GM12892 (cell line): ENCODE measurements around the gene FMN2.
A peak's percentile ranks its signal among the peaks of the same experiment; 100 is the strongest.

Source experiments
- DNase-seq: peaks from one replicate; pipeline ENCODE4 v3.0.0; 2011; ENCODE audit not compliant: insufficient read length
- FAIRE-seq: peaks from 2 replicates; lab custom pipeline; 2011; peaks lifted over from hg19 to GRCh38; lab: Jason Lieb, UNC
- POLR2A ChIP-seq: IDR thresholded peaks from 2 replicates; pipeline ENCODE4 v1.6.1; 2011; ENCODE audit warnings: low read depth, low read length, control low read depth
- POLR2AphosphoS5 ChIP-seq: IDR thresholded peaks from 2 replicates; pipeline ENCODE4 v1.6.1; 2011; ENCODE audit warnings: low read depth, low read length, control low read depth
- TAF1 ChIP-seq: IDR thresholded peaks from 2 replicates; pipeline ENCODE4 v1.6.1; 2011; ENCODE audit warnings: low read depth, mild to moderate bottlenecking, control low read depth, low read length, borderline replicate concordance

Gene FMN2

DNA sequence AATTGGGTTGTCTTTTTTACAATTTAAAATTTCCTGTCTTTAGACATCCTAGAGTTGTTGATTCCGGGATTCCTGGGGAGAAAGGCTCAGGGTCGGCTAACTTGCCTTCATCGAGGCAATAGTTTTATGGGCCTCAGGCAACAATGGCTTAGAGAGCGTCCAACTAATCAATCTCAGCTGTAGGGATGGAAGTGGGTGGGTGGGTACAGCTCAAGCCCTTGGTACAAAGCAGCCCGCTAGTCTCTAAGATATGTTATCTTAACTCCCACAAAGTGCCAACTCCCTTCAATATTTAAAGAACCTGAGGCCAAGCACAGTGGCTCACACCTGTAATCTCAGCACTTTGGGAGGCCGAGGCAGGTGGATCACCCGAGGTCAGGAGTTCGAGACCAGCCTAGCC lies 6.9 kb upstream of the FMN2 start:
- FAIRE-seq, result no peak

GRCh38 chr1:240086726-240087125 lies 5.0 kb upstream of the FMN2 start:
- FAIRE-seq, result no peak
- DNase-seq, result no peak

More for the DNA sequence above, 6.9 kb upstream of the FMN2 start:
- no peak for DNase-seq
- no peak for TF ChIP-seq POLR2A
- no peak for TF ChIP-seq TAF1
- TF ChIP-seq POLR2AphosphoS5, result no peak

DNA sequence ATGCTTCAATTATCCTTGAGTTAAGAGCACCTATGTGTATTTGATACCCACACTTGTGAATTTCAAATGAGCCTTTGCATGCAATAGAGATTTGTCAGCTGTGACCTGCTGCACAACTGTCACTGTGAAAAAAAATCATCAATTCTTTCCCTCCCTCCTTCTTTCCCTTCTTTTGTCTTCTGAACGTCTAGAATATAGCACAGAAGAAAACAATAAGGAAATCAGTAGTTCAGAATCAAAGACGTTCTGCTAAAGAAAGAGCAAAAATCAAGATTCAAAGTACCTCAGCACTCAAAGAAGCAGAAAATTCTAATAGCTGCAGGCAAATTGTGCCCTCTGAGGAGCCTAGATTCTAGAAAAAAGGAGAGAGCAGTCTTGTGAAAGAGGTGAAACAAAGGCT lies 1.7 kb upstream of the FMN2 start:
- TF ChIP-seq POLR2AphosphoS5 (no peak), POLR2A (no peak), TAF1 (no peak)
- FAIRE-seq, result no peak
- DNase-seq, result no peak

More at GRCh38 chr1:240086726-240087125, 5.0 kb upstream of the FMN2 start:
- TF ChIP-seq TAF1, result no peak
- no peak for TF ChIP-seq POLR2A
- no peak for TF ChIP-seq POLR2AphosphoS5

GRCh38 chr1:240090957-240091600 lies 604 bp upstream of the FMN2 start:
- FAIRE-seq (no peak), DNase-seq (no peak)
- TF ChIP-seq TAF1 (no peak), POLR2A (no peak), POLR2AphosphoS5 (no peak)

DNA sequence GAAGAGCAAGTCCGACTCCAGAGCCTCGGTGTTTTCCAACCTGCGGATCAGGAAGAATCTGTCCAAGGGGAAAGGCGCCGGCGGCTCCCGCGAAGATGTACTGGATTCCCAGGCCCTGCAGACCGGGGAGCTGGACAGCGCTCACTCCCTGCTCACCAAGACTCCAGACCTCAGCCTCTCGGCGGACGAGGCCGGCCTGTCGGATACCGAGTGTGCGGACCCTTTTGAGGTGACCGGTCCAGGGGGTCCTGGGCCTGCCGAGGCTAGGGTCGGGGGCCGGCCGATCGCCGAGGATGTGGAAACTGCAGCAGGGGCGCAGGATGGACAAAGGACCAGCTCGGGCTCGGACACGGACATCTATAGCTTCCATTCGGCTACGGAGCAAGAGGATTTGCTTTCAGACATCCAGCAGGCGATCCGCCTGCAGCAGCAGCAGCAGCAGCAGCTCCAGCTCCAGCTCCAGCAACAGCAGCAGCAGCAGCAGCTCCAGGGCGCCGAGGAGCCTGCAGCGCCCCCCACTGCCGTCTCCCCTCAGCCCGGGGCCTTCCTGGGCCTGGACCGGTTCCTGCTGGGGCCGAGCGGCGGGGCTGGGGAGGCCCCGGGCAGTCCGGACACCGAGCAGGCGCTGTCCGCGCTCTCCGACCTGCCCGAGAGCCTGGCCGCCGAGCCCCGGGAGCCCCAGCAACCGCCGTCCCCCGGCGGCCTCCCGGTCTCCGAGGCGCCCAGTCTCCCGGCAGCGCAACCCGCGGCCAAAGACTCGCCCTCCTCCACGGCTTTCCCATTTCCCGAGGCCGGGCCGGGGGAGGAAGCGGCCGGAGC lies 827 bp downstream of the FMN2 start:
- TF ChIP-seq POLR2A (no peak), POLR2AphosphoS5 (no peak), TAF1 (no peak)
- FAIRE-seq (no peak), DNase-seq (peak; percentile 13)

DNA sequence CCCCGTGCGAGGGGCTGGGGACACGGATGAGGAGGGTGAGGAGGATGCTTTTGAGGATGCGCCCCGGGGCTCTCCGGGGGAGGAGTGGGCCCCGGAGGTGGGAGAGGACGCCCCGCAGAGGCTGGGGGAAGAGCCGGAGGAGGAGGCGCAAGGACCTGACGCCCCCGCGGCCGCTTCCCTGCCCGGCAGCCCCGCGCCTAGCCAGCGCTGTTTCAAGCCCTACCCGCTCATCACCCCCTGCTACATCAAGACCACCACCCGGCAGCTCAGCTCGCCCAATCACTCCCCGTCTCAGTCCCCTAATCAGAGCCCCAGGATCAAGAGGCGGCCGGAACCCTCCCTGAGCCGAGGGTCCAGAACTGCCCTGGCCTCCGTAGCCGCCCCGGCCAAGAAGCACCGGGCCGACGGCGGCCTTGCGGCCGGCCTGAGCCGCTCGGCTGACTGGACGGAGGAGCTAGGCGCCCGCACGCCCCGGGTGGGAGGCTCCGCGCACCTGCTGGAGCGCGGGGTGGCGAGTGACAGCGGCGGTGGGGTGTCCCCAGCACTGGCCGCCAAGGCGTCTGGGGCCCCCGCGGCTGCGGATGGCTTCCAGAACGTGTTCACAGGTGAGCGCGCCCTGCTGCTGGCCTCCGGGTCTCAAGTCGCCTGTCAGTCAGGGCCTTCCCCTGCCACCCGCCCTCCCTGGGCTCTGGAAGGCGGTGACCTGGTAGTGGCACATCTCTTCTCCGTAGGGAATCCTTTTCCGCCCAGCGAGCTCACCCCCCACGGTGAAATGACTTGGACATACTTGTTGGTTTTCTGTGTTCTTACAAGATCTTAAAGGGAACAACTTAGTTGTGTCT lies 1.7 kb downstream of the FMN2 start:
- FAIRE-seq, result no peak
- DNase-seq, result peak; percentile 12
- TF ChIP-seq TAF1 (no peak), POLR2A (no peak), POLR2AphosphoS5 (no peak)

DNA sequence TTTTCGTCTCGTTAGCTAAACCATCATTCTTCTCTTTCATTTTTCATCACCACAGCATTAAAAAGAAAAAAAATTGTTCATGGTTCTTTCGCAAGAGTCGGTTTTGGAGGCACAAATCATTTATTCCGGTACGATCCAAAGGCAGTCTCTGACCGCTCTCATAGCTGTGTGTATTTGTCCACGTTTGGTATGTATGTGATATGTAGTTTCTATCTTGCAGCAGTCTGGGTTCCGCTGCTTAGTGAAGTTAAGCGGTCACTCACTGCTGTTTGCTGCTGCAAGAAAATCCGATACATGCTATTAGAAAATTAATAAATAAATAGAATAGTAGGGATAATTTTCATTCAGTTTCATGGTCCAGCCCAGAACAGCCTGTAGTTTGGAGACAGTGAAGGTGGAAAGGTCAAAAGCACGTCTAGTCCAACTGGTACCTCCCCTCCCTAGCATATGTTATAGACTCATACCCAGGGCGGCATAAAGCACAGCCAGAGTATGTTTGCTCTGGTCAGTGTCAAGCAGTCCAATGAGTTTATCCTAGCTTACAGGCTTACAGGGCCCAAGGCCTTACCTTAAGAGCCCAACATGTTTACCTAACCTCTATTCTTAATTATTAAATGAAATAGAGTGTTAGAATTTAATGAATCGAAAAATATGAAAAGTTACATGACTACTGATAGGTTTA lies 2.5 kb downstream of the FMN2 start:
- TF ChIP-seq TAF1, result no peak
- TF ChIP-seq POLR2A, result no peak
- no peak for TF ChIP-seq POLR2AphosphoS5
- FAIRE-seq (no peak), DNase-seq (no peak)

DNA sequence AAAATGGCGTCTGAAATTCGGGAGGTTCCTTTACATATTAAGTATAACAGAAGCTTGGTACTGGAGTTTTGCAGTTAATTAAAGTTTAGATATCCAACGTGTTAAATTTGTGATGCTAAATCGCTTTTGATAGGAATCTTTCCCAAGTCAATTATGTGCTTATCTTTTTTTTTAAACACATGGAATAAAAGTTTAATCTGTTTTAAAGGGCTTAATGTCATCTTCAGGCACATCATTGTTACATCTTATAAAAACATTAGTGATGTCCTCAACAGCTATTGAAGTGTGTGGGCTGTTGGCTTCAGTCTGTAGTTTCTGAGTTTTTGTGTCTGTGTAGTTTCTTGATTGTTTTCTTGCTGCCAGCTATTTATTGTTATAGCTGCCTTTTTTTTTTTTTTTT lies 5.3 kb downstream of the FMN2 start:
- DNase-seq (no peak), FAIRE-seq (no peak)
- TF ChIP-seq POLR2A, result no peak
- TF ChIP-seq TAF1, result no peak
- no peak for TF ChIP-seq POLR2AphosphoS5

DNA sequence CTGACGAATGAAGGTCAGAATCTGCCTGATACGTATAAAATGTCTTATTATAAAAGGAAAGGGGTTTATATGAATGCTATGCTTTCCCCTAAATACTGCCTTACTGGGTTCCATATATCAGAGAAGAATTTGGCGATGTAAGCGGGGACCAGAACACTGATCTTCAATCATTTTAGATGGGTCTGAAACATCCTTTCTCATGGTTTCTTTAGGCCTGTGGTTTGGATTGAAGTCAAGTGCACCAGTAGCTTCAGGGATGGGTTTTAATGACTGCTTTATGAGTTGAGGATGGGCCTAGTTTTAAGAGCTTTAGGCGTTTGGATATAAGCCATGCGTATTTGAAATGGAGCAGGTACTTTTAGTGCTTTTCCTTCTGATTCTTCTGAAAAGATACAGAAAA lies 6.9 kb downstream of the FMN2 start:
- no peak for FAIRE-seq
- DNase-seq, result no peak
- no peak for TF ChIP-seq POLR2A
- no peak for TF ChIP-seq TAF1
- no peak for TF ChIP-seq POLR2AphosphoS5

DNA sequence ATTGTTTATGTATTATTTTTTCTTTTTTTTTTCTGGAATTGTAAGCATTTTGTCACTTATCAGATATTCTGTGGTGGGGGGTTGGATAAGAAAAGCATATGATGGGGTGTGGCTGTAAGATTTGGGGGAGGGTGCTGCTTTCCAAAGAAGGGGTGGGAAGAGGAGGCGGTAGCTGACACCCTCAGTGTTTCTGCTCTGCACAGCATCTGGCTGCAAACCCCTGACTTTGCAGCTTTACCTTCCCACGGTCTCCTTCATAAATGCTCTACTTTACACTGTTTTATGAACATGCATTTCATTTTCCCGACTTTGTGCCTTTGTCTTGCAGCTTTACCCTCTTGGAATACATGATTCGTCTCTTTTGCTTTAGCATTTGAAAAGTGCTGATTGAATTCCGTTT lies 7.6 kb downstream of the FMN2 start:
- TF ChIP-seq POLR2A, result no peak
- no peak for TF ChIP-seq TAF1
- TF ChIP-seq POLR2AphosphoS5, result no peak
- no peak for DNase-seq
- FAIRE-seq, result no peak
